B cell (primary cell): ENCODE results near the gene MPIG6B. TPM values are rescaled to one million over a fixed set of nuclear protein-coding genes. Genes with fewer than 3 reads are reported as not detected.

Source experiments
- ATAC-seq: fragments of 200-7000 bp; cut with Tn5 transposase; one replicate; pipeline ENCODE4 v1.10.0; 2021; ENCODE audit warnings: low read depth, mild to moderate bottlenecking, moderate number of reproducible peaks, moderate library complexity
- CTCF ChIA-PET: fragments of 350-600 bp; sonication (Branson Sonifier 250); formaldehyde crosslinking; loops from one replicate; lab custom pipeline; 2021; ENCODE audit warnings: antibody characterized with exemption, inconsistent platforms; lab: Charles Lee
- POLR2A ChIA-PET: fragments of 350-600 bp; sonication (Branson Sonifier 250); formaldehyde crosslinking; loops from one replicate; lab custom pipeline; 2021; ENCODE audit warnings: antibody characterized with exemption; lab: Charles Lee
- DNase-seq: peaks from one replicate; pipeline ENCODE4 v3.0.0; 2013
- H2AFZ ChIP-seq: 2 replicates; pipeline ENCODE4 v1.6.1; 2012; ENCODE audit warnings: mild to moderate bottlenecking, low read depth, low read length; ENCODE audit not compliant: insufficient read depth, poor library complexity, severe bottlenecking
- H3K27ac ChIP-seq, 2 donors: 1 replicate in 1 of 2; 2 replicates in 1 of 2; pipeline ENCODE4 v1.5.1; 2012 to 2013; ENCODE audit warnings: low read length in 2 of 2, mild to moderate bottlenecking in 2 of 2, moderate library complexity in 1 of 2
- H3K27me3 ChIP-seq, 4 experiments: fragments of 200-600 bp in 1 of 4; sonication (generic) in 1 of 4; replicated peaks in 1 of 4; 1 replicate in 2 of 4; 2 replicates in 2 of 4; pipeline versions ENCODE4 v1.6.1 to v1.7.0; 2013 to 2016; ENCODE audit warnings: low read length in 3 of 4, mild to moderate bottlenecking in 2 of 4, mixed read lengths in 1 of 4, moderate library complexity in 1 of 4; ENCODE audit not compliant: insufficient read depth in 4 of 4, control insufficient read depth in 3 of 4; ENCODE audit errors: control extremely low read depth in 1 of 4
- H3K36me3 ChIP-seq, 2 experiments: replicated peaks in 1 of 2; 1 replicate in 1 of 2; 2 replicates in 1 of 2; pipeline versions ENCODE4 v1.6.1 to v1.7.1; 2013; ENCODE audit warnings: low read length in 1 of 2; ENCODE audit not compliant: insufficient read depth in 2 of 2, control insufficient read depth in 1 of 2; ENCODE audit errors: control extremely low read depth in 1 of 2, extremely low read depth in 1 of 2
- H3K4me1 ChIP-seq, 2 donors: fragments of 200-600 bp in 1 of 2; sonication (generic) in 1 of 2; 1 replicate in 1 of 2; 2 replicates in 1 of 2; pipeline versions ENCODE4 v1.5.1 to v1.6.1; 2013 to 2017; ENCODE audit warnings: low read length in 2 of 2; ENCODE audit not compliant: control insufficient read depth in 2 of 2, insufficient read depth in 2 of 2
- H3K4me2 ChIP-seq: replicated peaks from 2 replicates; pipeline ENCODE3; 2012; ENCODE audit warnings: mild to moderate bottlenecking, low read depth, low read length; ENCODE audit not compliant: poor library complexity, severe bottlenecking
- H3K4me3 ChIP-seq, 5 experiments: fragments of 200-600 bp in 1 of 5; sonication (generic) in 1 of 5; 1 replicate in 3 of 5; 2 replicates in 2 of 5; pipeline versions ENCODE4 v1.5.1 to v1.7.0; 2011 to 2016; ENCODE audit warnings: low read length in 4 of 5, mild to moderate bottlenecking in 4 of 5, low read depth in 2 of 5, control low read depth in 1 of 5, moderate library complexity in 1 of 5; ENCODE audit not compliant: insufficient read depth in 1 of 5; ENCODE audit errors: control extremely low read depth in 1 of 5, extremely low read depth in 1 of 5
- H3K79me2 ChIP-seq: fragments of 200-600 bp; sonication (generic); one replicate; pipeline ENCODE4 v1.6.0; 2016; ENCODE audit warnings: low read length; ENCODE audit not compliant: control insufficient read depth, insufficient read depth
- H3K9ac ChIP-seq: fragments of 200-600 bp; sonication (generic); 2 replicates; pipeline ENCODE4 v1.6.1; 2017; ENCODE audit warnings: mild to moderate bottlenecking, low read length, moderate library complexity
- H3K9me3 ChIP-seq, 3 donors: one replicate each; pipeline versions ENCODE4 v1.6.1 to v1.7.1; 2013; ENCODE audit warnings: low read length in 2 of 3; ENCODE audit not compliant: control insufficient read depth in 2 of 3, insufficient read depth in 1 of 3; ENCODE audit errors: control extremely low read depth in 1 of 3
- H4K20me1 ChIP-seq: 2 replicates; pipeline ENCODE4 v1.6.0; 2012; ENCODE audit warnings: mild to moderate bottlenecking, low read length; ENCODE audit not compliant: insufficient read depth, control insufficient read depth, poor library complexity, severe bottlenecking
- H3K27ac Mint-ChIP-seq: one replicate; pipeline ENCODE4 v1.8.0; 2021; ENCODE audit warnings: mixed read lengths
- H3K27me3 Mint-ChIP-seq: one replicate; pipeline ENCODE4 v1.8.0; 2021; ENCODE audit warnings: mixed read lengths
- H3K4me1 Mint-ChIP-seq: one replicate; pipeline ENCODE4 v1.8.0; 2021; ENCODE audit warnings: mixed read lengths
- H3K4me3 Mint-ChIP-seq: one replicate; pipeline ENCODE4 v1.8.0; 2021; ENCODE audit warnings: mixed read lengths
- H3K9me3 Mint-ChIP-seq: one replicate; pipeline ENCODE4 v1.8.0; 2022; ENCODE audit warnings: mixed read lengths; ENCODE audit not compliant: insufficient read depth
- CTCF ChIP-seq: fragments of 200-600 bp; IDR thresholded peaks from one replicate; pipeline ENCODE4 v1.8.0; 2022; ENCODE audit warnings: antibody characterized with exemption, mild to moderate bottlenecking
- EZH2 ChIP-seq: IDR thresholded peaks from 2 replicates; pipeline ENCODE4 v1.6.1; 2012; ENCODE audit warnings: borderline replicate concordance, low read depth, mild to moderate bottlenecking, moderate library complexity, low read length; ENCODE audit not compliant: insufficient read depth, poor library complexity, severe bottlenecking
- WGBS: methylation state at CpG from one replicate; pipeline ENCODE4 v1.1.5; 2013; ENCODE audit warnings: missing lambda C conversion rate; ENCODE audit not compliant: insufficient coverage; 5-methylcytosine and 5-hydroxymethylcytosine counted together
- intact Hi-C: fragments of 100-400 bp; cut with micrococcal nuclease; formaldehyde crosslinking; loops from one replicate; pipeline ENCODE4 v1.10.0; 2022
- polyA plus RNA-seq: library from polyadenylated mRNA; depleted of rRNA; stranded (reverse); fragments of >200 nt; gene quantifications from 2 replicates; pipeline ENCODE4 v1.2.3, GENCODE V29; 2012
- total RNA-seq, 2 donors: library from RNA; stranded (reverse); fragments of 120-200 nt in 1 of 2; gene quantifications; 1 replicate in 1 of 2; 2 replicates in 1 of 2; pipeline versions ENCODE4 v1.2.3 to v1.2.4, GENCODE V29; 2013 to 2022

MPIG6B gene
- total and polyA plus RNA-seq, 2 donors (not counting 1 experiment from before 2014, with no cell fraction given): 0.54 to 1.6 TPM

- DNase-seq: no peak
- Mint-ChIP-seq H3K9me3 (no peaks in the 10 kb centered on the region), H3K4me1 (no peaks in the 10 kb centered on the region), H3K4me3 (no peak within 1 kb of the TSS), H3K27me3 (no peaks in the 10 kb centered on the region), H3K27ac (no peak within 1 kb of the TSS)
- Histone ChIP-seq H3K27me3 (no peaks in the 10 kb centered on the region), H4K20me1 (no peaks in the 10 kb centered on the region), H3K36me3 (peaks cover 0 to 14% of the 10 kb centered on the region in 2 experiments), H3K4me1 (no peaks in the 10 kb centered on the region), H3K4me3 (no peak within 1 kb of the TSS), H3K9me3 (no peaks in the 10 kb centered on the region), H3K9ac (no peak within 1 kb of the TSS), H3K4me2 (no peak within 1 kb of the TSS), H3K27ac (no peak within 1 kb of the TSS), H2AFZ (no peak within 1 kb of the TSS), H3K79me2 (no peaks in the 10 kb centered on the region)
- no peak for ATAC-seq
- TF ChIP-seq CTCF (no peak), EZH2 (no peak)
- CTCF ChIA-PET: no interaction called here
- POLR2A ChIA-PET: no interaction called here
- intact Hi-C loops: no loop called here
- 63% methylated on average over 1 of the region's 4 CpGs for WGBS
These were observed 39.2 kb downstream of the MPIG6B start, which contains the start of gene SAPCD1 for GRCh38 chr6:31762356-31762755. Gene SAPCD1, plus strand, starts transcription at chr6:31762656. Its CDS starts 399 bp downstream, at chr6:31763055.

- 93% methylated on average over 6 of the region's 8 CpGs for WGBS
- H3K27me3 ChIP-seq: no peaks in the 10 kb centered on the region
- DNase-seq: no peak
- intact Hi-C loops: no loop called here
- peaks cover 0 to 14% of the 10 kb centered on the region in 2 experiments for H3K36me3 ChIP-seq
- no peak overlapping the region for H3K9ac ChIP-seq
- ATAC-seq: no peak
- Mint-ChIP-seq H3K4me3 (no peak overlapping the region), H3K9me3 (no peaks in the 10 kb centered on the region), H3K4me1 (no peaks in the 10 kb centered on the region), H3K27ac (no peak overlapping the region), H3K27me3 (no peaks in the 10 kb centered on the region)
- no peak overlapping the region for H3K4me2 ChIP-seq
- no peak overlapping the region for H3K4me3 ChIP-seq
- no peak overlapping the region for H3K27ac ChIP-seq
- TF ChIP-seq EZH2 (no peak), CTCF (no peak)
- no peaks in the 10 kb centered on the region for H4K20me1 ChIP-seq
- H3K4me1 ChIP-seq: no peaks in the 10 kb centered on the region
- ChIA-PET CTCF (interaction anchor here (0.6 to 1.2 kb wide), 2 partner anchors 33 to 1875 kb away, joined by 3 read pairs; no protein-coding TSS in a partner anchor), POLR2A (no interaction called here)
- no peaks in the 10 kb centered on the region for H3K79me2 ChIP-seq
- no peak overlapping the region for H2AFZ ChIP-seq
- no peaks in the 10 kb centered on the region for H3K9me3 ChIP-seq
These were observed 39.9 kb downstream of the MPIG6B start for GRCh38 chr6:31762878-31763618.
